Measurements from ENCODE around the gene CST9L. TPM values are rescaled to one million over a fixed set of nuclear protein-coding genes. Genes with fewer than 3 reads are reported as not detected.

The CST9L gene, protein sequence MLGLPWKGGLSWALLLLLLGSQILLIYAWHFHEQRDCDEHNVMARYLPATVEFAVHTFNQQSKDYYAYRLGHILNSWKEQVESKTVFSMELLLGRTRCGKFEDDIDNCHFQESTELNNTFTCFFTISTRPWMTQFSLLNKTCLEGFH
- total RNA-seq: not detected
- not detected for polyA plus RNA-seq (ENCODE audit: insufficient read depth in 1 of 8, insufficient read length in 8 of 8, low replicate concordance in 1 of 8)
- long read RNA-seq, donor 1: 0 reads
- long read RNA-seq, donor 2: 0 reads
- long read RNA-seq, donor 3: 0 reads
- long read RNA-seq, donor 4: 0 reads
- long read RNA-seq, donor 5: 0 reads
- long read RNA-seq, donor 6: 0 reads
- long read RNA-seq, donor 7: 0 reads
- long read RNA-seq, donor 8: 0 reads
- long read RNA-seq, donor 9: 0 reads
- long read RNA-seq, donor 10: 0 reads
- long read RNA-seq, donor 11: 0 reads

DNA sequence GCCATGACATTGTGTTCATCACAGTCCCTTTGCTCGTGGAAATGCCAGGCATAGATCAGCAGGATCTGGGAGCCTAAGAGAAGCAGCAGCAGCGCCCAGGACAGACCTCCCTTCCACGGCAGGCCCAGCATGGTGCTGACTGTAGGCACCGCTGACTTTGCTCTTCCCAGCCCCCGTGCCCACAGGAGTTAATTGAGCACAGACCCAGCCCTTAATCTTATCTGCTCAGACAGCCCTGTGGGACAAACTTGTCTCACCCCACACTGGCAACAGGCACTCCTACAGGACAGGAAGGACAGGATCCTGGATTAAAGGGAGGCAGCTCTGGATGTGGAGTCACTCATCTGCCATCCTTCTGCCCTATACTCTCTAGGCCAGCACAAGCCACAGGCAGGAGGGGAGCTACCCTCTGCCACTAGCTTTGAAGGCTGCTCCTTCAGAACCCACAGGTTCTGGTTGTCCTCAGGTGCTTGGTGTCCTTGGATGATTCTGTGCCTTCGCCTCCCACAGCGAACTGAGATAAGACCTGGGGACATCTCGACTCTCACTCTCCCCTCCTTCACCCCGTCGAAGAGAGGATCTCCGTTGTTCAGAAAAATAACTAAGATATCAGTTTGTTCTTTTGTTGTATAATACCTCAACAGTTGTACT lies at the start of gene CST9L:
TSS of gene CST9L (minus strand) at position 165 of the 651 bp plus-strand sequence. CDS start at position 131, 34 bp downstream.
- DNase-seq: no peak
- no peak within 1 kb of the TSS for H3K4me3 ChIP-seq (ENCODE audit: low read length)
- H3K36me3 ChIP-seq (ENCODE audit: control insufficient read depth, insufficient read depth, low read length): no peaks in the 10 kb centered on the region
- no peaks in the 10 kb centered on the region for H3K9me3 ChIP-seq (replicated peaks; ENCODE audit: control insufficient read depth, low read depth, low read length)
- H3K27ac ChIP-seq (ENCODE audit: low read length): no peak within 1 kb of the TSS
- H3K27me3 ChIP-seq (ENCODE audit: control insufficient read depth, insufficient read depth, low read length): no peaks in the 10 kb centered on the region
- no peaks in the 10 kb centered on the region for H3K4me1 ChIP-seq (ENCODE audit: control insufficient read depth, insufficient read depth, low read length)
- 29% methylated on average over 5 of the region's 11 CpGs for WGBS (ENCODE audit: insufficient coverage)

GRCh38 chr20:23614163-23614562 lies 45.9 kb upstream of the CST9L start:
- H3K4me3 ChIP-seq (ENCODE audit: low read length): no peak overlapping the region
- peaks cover 3% of the 10 kb centered on the region for H3K27me3 ChIP-seq (ENCODE audit: control insufficient read depth, insufficient read depth, low read length)
- 72% methylated on average over 5 of the region's 5 CpGs for WGBS (ENCODE audit: insufficient coverage)
- H3K4me1 ChIP-seq (ENCODE audit: control insufficient read depth, insufficient read depth, low read length): peaks cover 8% of the 10 kb centered on the region
- no peak overlapping the region for H3K27ac ChIP-seq (ENCODE audit: low read length)
- DNase-seq: no peak
- H3K9me3 ChIP-seq (replicated peaks; ENCODE audit: control insufficient read depth, low read depth, low read length): no peaks in the 10 kb centered on the region
- H3K36me3 ChIP-seq (ENCODE audit: control insufficient read depth, insufficient read depth, low read length): no peaks in the 10 kb centered on the region

GRCh38 chr20:23613676-23614075 lies 45.4 kb upstream of the CST9L start:
- Histone ChIP-seq H3K4me1 (ENCODE audit: control insufficient read depth, insufficient read depth, low read length) (peaks cover 8% of the 10 kb centered on the region), H3K9me3 (replicated peaks; ENCODE audit: control insufficient read depth, low read depth, low read length) (no peaks in the 10 kb centered on the region), H3K4me3 (ENCODE audit: low read length) (no peak overlapping the region), H3K36me3 (ENCODE audit: control insufficient read depth, insufficient read depth, low read length) (no peaks in the 10 kb centered on the region), H3K27me3 (ENCODE audit: control insufficient read depth, insufficient read depth, low read length) (peaks cover 3% of the 10 kb centered on the region), H3K27ac (ENCODE audit: low read length) (no peak overlapping the region)
- peak; percentile 48 for DNase-seq

- H3K27me3 ChIP-seq (ENCODE audit: control insufficient read depth, insufficient read depth, low read length): peaks cover 3% of the 10 kb centered on the region
- peaks cover 8% of the 10 kb centered on the region for H3K4me1 ChIP-seq (ENCODE audit: control insufficient read depth, insufficient read depth, low read length)
- no peaks in the 10 kb centered on the region for H3K9me3 ChIP-seq (replicated peaks; ENCODE audit: control insufficient read depth, low read depth, low read length)
- peak; percentile 65 for DNase-seq
- no peak overlapping the region for H3K27ac ChIP-seq (ENCODE audit: low read length)
- H3K4me3 ChIP-seq (ENCODE audit: low read length): no peak overlapping the region
- WGBS (ENCODE audit: insufficient coverage): 37% methylated on average over 2 of the region's 2 CpGs
- no peaks in the 10 kb centered on the region for H3K36me3 ChIP-seq (ENCODE audit: control insufficient read depth, insufficient read depth, low read length)
Measured at GRCh38 chr20:23612396-23612795, 44.1 kb upstream of the CST9L start.

DNA sequence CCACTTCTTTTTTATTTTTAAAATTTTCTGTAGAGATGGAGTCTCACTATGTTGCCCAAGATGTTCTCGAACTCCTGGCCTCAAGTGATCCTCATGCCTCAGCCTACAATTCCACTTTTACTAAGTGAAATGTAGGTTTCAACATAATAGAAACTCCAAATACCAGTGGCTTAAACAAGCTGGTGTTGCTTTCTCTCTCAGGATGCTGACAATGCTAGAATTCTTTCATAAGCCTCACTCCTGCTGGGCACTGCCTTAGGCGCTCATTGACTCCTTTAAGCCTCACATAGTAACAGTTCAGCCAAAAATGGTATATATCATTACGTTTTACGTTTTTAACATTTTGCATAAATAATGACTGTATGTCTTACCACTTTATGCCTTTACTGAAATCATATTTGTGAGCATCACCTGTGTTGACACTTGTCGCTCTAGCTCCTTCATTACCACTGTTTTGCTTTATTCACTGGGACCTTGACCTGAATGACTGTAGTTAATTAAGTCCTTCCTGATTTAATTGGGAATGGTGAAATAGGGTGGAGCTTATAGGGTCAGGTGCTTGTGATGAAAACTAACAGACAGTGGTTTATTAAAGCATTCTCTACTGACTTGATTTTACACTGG lies 41.3 kb upstream of the CST9L start:
- no peak overlapping the region for H3K4me3 ChIP-seq (ENCODE audit: low read length)
- no peaks in the 10 kb centered on the region for H3K9me3 ChIP-seq (replicated peaks; ENCODE audit: control insufficient read depth, low read depth, low read length)
- WGBS (ENCODE audit: insufficient coverage): 100% methylated on average over 3 of the region's 5 CpGs
- peaks cover 3% of the 10 kb centered on the region for H3K27me3 ChIP-seq (ENCODE audit: control insufficient read depth, insufficient read depth, low read length)
- DNase-seq: no peak
- H3K36me3 ChIP-seq (ENCODE audit: control insufficient read depth, insufficient read depth, low read length): no peaks in the 10 kb centered on the region
- H3K4me1 ChIP-seq (ENCODE audit: control insufficient read depth, insufficient read depth, low read length): peaks cover 8% of the 10 kb centered on the region
- H3K27ac ChIP-seq (ENCODE audit: low read length): no peak overlapping the region

GRCh38 chr20:23608251-23608846 lies 40.1 kb upstream of the CST9L start:
- no peaks in the 10 kb centered on the region for H3K36me3 ChIP-seq (ENCODE audit: control insufficient read depth, insufficient read depth, low read length)
- H3K27ac ChIP-seq (ENCODE audit: low read length): no peak overlapping the region
- peaks cover 2% of the 10 kb centered on the region for H3K4me1 ChIP-seq (ENCODE audit: control insufficient read depth, insufficient read depth, low read length)
- H3K4me3 ChIP-seq (ENCODE audit: low read length): no peak overlapping the region
- H3K9me3 ChIP-seq (replicated peaks; ENCODE audit: control insufficient read depth, low read depth, low read length): no peaks in the 10 kb centered on the region
- WGBS (ENCODE audit: insufficient coverage): 58% methylated on average over 16 of the region's 18 CpGs
- no peak for DNase-seq
- peaks cover 3% of the 10 kb centered on the region for H3K27me3 ChIP-seq (ENCODE audit: control insufficient read depth, insufficient read depth, low read length)

DNA sequence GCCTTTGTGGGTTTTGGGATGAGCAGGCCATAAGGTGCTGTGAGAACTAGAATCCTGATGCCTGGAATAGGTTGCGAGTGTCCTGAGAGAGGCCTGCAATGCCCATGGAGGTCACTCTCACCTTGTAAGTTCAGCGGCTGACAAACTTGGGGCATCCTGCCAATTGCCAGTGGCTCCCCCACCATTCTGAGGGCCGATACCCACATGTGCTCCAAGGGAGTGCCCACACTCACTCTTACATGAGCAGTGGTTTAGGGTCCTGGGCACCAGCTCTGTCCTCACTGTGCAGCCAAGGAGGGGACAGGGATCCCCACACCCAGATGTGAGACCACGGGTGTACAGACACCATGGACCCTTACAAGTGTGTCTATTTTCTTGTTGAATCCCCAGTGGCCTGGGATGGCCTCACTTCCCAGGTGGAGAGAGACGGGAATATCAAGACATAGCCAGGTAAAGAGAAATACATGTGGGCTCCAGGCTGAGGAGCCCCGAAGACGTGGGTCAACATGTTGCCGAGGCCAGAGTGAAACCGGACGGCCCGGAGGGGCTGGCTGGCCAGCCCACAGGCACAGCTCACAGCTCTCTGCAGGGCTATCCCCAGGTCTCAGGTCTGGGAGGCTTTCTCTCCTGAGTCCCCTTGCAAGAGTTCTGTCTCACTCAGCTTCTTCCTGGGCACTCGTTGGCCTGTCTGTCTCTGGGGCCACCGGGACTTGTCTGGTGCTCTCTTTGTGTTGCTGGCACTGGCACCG lies 39.4 kb upstream of the CST9L start:
- 87% methylated on average over 14 of the region's 14 CpGs for WGBS (ENCODE audit: insufficient coverage)
- DNase-seq: no peak
- no peak overlapping the region for H3K27ac ChIP-seq (ENCODE audit: low read length)
- H3K4me3 ChIP-seq (ENCODE audit: low read length): no peak overlapping the region
- no peaks in the 10 kb centered on the region for H3K9me3 ChIP-seq (replicated peaks; ENCODE audit: control insufficient read depth, low read depth, low read length)
- H3K4me1 ChIP-seq (ENCODE audit: control insufficient read depth, insufficient read depth, low read length): no peaks in the 10 kb centered on the region
- peaks cover 3% of the 10 kb centered on the region for H3K27me3 ChIP-seq (ENCODE audit: control insufficient read depth, insufficient read depth, low read length)
- H3K36me3 ChIP-seq (ENCODE audit: control insufficient read depth, insufficient read depth, low read length): no peaks in the 10 kb centered on the region

DNA sequence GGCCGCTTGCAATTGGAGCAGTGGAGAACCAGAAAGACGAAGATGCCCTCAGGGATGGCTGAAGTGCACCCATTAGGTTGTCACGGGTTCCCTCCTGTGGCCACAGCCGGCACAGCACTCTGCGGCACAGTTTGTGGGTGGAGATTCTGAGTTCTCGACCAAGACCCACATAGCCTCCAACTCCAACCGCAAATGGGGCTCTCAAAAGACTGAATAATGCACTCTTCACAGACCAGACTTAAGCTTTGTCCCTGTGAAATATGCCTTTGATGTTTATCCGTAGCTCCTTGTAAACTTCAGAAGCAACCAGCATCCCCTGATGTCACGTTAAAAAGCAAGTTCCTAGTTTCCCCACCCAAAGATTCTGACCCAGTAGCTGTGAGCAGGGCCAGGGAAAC lies 38.4 kb upstream of the CST9L start:
- no peaks in the 10 kb centered on the region for H3K36me3 ChIP-seq (ENCODE audit: control insufficient read depth, insufficient read depth, low read length)
- no peak overlapping the region for H3K4me3 ChIP-seq (ENCODE audit: low read length)
- H3K9me3 ChIP-seq (replicated peaks; ENCODE audit: control insufficient read depth, low read depth, low read length): no peaks in the 10 kb centered on the region
- DNase-seq: peak; percentile 77
- peaks cover 3% of the 10 kb centered on the region for H3K27me3 ChIP-seq (ENCODE audit: control insufficient read depth, insufficient read depth, low read length)
- H3K27ac ChIP-seq (ENCODE audit: low read length): no peak overlapping the region
- H3K4me1 ChIP-seq (ENCODE audit: control insufficient read depth, insufficient read depth, low read length): no peaks in the 10 kb centered on the region
- 0% methylated on average over 4 of the region's 9 CpGs for WGBS (ENCODE audit: insufficient coverage)

- no peaks in the 10 kb centered on the region for H3K9me3 ChIP-seq (replicated peaks; ENCODE audit: control insufficient read depth, low read depth, low read length)
- 80% methylated on average over 8 of the region's 16 CpGs for WGBS (ENCODE audit: insufficient coverage)
- no peak within 1 kb of the TSS for H3K27ac ChIP-seq (ENCODE audit: low read length)
- H3K27me3 ChIP-seq (ENCODE audit: control insufficient read depth, insufficient read depth, low read length): peaks cover 2% of the 10 kb centered on the region
- no peak for DNase-seq
- H3K4me3 ChIP-seq (ENCODE audit: low read length): no peak within 1 kb of the TSS
- no peaks in the 10 kb centered on the region for H3K4me1 ChIP-seq (ENCODE audit: control insufficient read depth, insufficient read depth, low read length)
- no peaks in the 10 kb centered on the region for H3K36me3 ChIP-seq (ENCODE audit: control insufficient read depth, insufficient read depth, low read length)
Measured at GRCh38 chr20:23605867-23606651, 37.8 kb upstream of the CST9L start, which contains the start of gene CST9. Gene CST9 (minus strand): TSS chr20:23605917. CDS start chr20:23605864, 53 bp downstream.

Data from muscle of leg (tissue), 16 donors.